Measurements from ENCODE around the gene UGT1A9.

- TF ChIP-seq EZH2 (IDR thresholded peaks at IDR 0.05; ENCODE audit: low read length, missing control alignments) = no peak
- TF ChIP-seq CTCF (conservative IDR thresholded peaks at IDR 0.05 in 1 of 2, IDR thresholded peaks at IDR 0.05 in 1 of 2; ENCODE audit: low read depth in 1 of 2, low read length in 2 of 2) = no peak
Observed at GRCh38 chr2:233707940-233708644, 36.4 kb downstream of the UGT1A9 start.

All from fibroblast of lung (primary cell).